Astrocyte (in vitro differentiated cells and primary cell): Measurements from ENCODE around the gene RETREG3. TPM values are rescaled to one million over a fixed set of nuclear protein-coding genes. Genes with fewer than 3 reads are reported as not detected.
"Not testable (repeated sequence)": the region's sequence is repeated elsewhere in the genome, so short reads cannot be mapped to it uniquely, and the experiment has no call there.

Experiments
- DNase-seq: peaks from one replicate; pipeline ENCODE4 v3.0.0-alpha.2; 2010; ENCODE audit warnings: low read depth
- FAIRE-seq: peaks from 2 replicates; lab custom pipeline; 2011; peaks lifted over from hg19 to GRCh38; lab: Jason Lieb, UNC
- H2AFZ ChIP-seq: 2 replicates; pipeline ENCODE4 v1.6.0; 2012; ENCODE audit warnings: low read depth, low read length, inconsistent platforms
- H3K27ac ChIP-seq: 2 replicates; pipeline ENCODE4 v1.5.1; 2011; ENCODE audit warnings: low read depth, low read length, inconsistent platforms
- H3K27me3 ChIP-seq: 2 replicates; pipeline ENCODE4 v1.6.0; 2011; ENCODE audit warnings: low read length, inconsistent platforms; ENCODE audit not compliant: insufficient read depth
- H3K36me3 ChIP-seq: 2 replicates; pipeline ENCODE4 v1.5.1; 2011; ENCODE audit warnings: low read length, inconsistent platforms; ENCODE audit not compliant: insufficient read depth
- H3K4me1 ChIP-seq: 2 replicates; pipeline ENCODE4 v1.5.1; 2011; ENCODE audit warnings: low read length, inconsistent platforms; ENCODE audit not compliant: insufficient read depth
- H3K4me2 ChIP-seq: 2 replicates; pipeline ENCODE4 v1.6.0; 2012; ENCODE audit warnings: low read length, inconsistent platforms
- H3K4me3 ChIP-seq: 2 replicates; pipeline ENCODE4 v1.5.1; 2011; ENCODE audit warnings: low read depth, mild to moderate bottlenecking, low read length, inconsistent platforms; ENCODE audit not compliant: insufficient read depth
- H3K79me2 ChIP-seq: 2 replicates; pipeline ENCODE4 v1.6.0; 2012; ENCODE audit warnings: mild to moderate bottlenecking, low read length, inconsistent platforms; ENCODE audit not compliant: insufficient read depth
- H3K9ac ChIP-seq: 2 replicates; pipeline ENCODE4 v1.6.0; 2012; ENCODE audit warnings: mild to moderate bottlenecking, low read length, inconsistent platforms
- H3K9me3 ChIP-seq: 2 replicates; pipeline ENCODE4 v1.5.1; 2012; ENCODE audit warnings: low read depth, mild to moderate bottlenecking, low read length, inconsistent platforms; ENCODE audit not compliant: insufficient read depth
- H4K20me1 ChIP-seq: 2 replicates; pipeline ENCODE4 v1.6.0; 2012; ENCODE audit warnings: low read length, inconsistent platforms; ENCODE audit not compliant: insufficient read depth
- H3K27ac Mint-ChIP-seq: one replicate; pipeline ENCODE4 v1.8.0; 2021; ENCODE audit warnings: mild to moderate bottlenecking, mixed read lengths; ENCODE audit not compliant: unreplicated experiment
- H3K27me3 Mint-ChIP-seq: one replicate; pipeline ENCODE4 v1.8.0; 2021; ENCODE audit warnings: low read depth, mixed read lengths; ENCODE audit not compliant: unreplicated experiment
- H3K36me3 Mint-ChIP-seq: one replicate; pipeline ENCODE4 v1.8.0; 2021; ENCODE audit warnings: low read depth, mixed read lengths; ENCODE audit not compliant: unreplicated experiment
- H3K4me1 Mint-ChIP-seq: one replicate; pipeline ENCODE4 v1.8.0; 2021; ENCODE audit warnings: low read depth, mixed read lengths; ENCODE audit not compliant: unreplicated experiment
- H3K4me3 Mint-ChIP-seq: one replicate; pipeline ENCODE4 v1.8.0; 2021; ENCODE audit warnings: mild to moderate bottlenecking, moderate library complexity, mixed read lengths; ENCODE audit not compliant: unreplicated experiment
- H3K9me3 Mint-ChIP-seq: one replicate; pipeline ENCODE4 v1.8.0; 2021; ENCODE audit warnings: mild to moderate bottlenecking, mixed read lengths; ENCODE audit not compliant: unreplicated experiment
- EZH2 ChIP-seq: IDR thresholded peaks from 2 replicates; pipeline ENCODE4 v1.6.1; 2012; ENCODE audit warnings: mild to moderate bottlenecking, low read length, inconsistent platforms; ENCODE audit not compliant: insufficient read depth
- total RNA-seq: library from RNA; stranded (reverse); gene quantifications from 2 replicates; pipeline ENCODE4 v1.2.1, GENCODE V29; 2021
- TF ChIP-seq, protein P1 (sequence below): IDR thresholded peaks from 2 replicates; pipeline ENCODE4 v1.5.1; 2011; ENCODE audit warnings: low read depth, mild to moderate bottlenecking, inconsistent platforms, low read length, moderate library complexity; ENCODE audit not compliant: insufficient read depth

RETREG3 gene
- total RNA-seq, 1 donor from 2014 or later = 54.3 TPM

DNA sequence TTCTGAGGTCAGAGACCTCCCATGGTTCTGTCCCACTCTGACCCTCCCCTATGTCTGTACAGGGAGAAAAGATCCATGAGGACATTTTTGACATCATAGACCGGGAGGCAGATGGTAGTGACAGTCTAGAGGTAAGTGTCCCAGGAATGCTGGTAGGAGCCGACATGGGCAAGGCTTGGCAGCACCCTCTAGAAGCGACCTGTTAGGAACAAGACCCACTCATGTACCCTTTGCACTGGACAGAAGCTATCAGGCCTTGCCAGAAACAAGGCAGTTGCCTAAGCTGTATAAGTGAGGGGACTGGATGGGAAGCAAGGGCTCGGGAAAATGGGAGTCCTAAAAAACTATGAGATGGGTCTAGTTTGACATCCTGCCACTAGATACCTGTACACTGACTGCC, 2.8 kb upstream of the RETREG3 start:
- Histone ChIP-seq H3K4me1 (peaks cover 10% of the 10 kb centered on the region), H3K36me3 (peaks cover 20% of the 10 kb centered on the region), H2AFZ (no peak overlapping the region), H4K20me1 (peaks cover 16% of the 10 kb centered on the region), H3K4me3 (no peak overlapping the region), H3K79me2 (peaks cover 29% of the 10 kb centered on the region), H3K9me3 (no peaks in the 10 kb centered on the region), H3K4me2 (no peak overlapping the region), H3K9ac (no peak overlapping the region), H3K27me3 (no peaks in the 10 kb centered on the region), H3K27ac (no peak overlapping the region)
- Mint-ChIP-seq H3K36me3 (peaks cover 22% of the 10 kb centered on the region), H3K4me1 (peaks cover 3% of the 10 kb centered on the region), H3K27ac (no peak overlapping the region), H3K4me3 (no peak overlapping the region), H3K9me3 (no peaks in the 10 kb centered on the region), H3K27me3 (no peaks in the 10 kb centered on the region)
- FAIRE-seq (no peak), DNase-seq (no peak)
- TF ChIP-seq EZH2 = no peak
- TF ChIP-seq, protein P1, sequence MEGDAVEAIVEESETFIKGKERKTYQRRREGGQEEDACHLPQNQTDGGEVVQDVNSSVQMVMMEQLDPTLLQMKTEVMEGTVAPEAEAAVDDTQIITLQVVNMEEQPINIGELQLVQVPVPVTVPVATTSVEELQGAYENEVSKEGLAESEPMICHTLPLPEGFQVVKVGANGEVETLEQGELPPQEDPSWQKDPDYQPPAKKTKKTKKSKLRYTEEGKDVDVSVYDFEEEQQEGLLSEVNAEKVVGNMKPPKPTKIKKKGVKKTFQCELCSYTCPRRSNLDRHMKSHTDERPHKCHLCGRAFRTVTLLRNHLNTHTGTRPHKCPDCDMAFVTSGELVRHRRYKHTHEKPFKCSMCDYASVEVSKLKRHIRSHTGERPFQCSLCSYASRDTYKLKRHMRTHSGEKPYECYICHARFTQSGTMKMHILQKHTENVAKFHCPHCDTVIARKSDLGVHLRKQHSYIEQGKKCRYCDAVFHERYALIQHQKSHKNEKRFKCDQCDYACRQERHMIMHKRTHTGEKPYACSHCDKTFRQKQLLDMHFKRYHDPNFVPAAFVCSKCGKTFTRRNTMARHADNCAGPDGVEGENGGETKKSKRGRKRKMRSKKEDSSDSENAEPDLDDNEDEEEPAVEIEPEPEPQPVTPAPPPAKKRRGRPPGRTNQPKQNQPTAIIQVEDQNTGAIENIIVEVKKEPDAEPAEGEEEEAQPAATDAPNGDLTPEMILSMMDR = no peak

DNA sequence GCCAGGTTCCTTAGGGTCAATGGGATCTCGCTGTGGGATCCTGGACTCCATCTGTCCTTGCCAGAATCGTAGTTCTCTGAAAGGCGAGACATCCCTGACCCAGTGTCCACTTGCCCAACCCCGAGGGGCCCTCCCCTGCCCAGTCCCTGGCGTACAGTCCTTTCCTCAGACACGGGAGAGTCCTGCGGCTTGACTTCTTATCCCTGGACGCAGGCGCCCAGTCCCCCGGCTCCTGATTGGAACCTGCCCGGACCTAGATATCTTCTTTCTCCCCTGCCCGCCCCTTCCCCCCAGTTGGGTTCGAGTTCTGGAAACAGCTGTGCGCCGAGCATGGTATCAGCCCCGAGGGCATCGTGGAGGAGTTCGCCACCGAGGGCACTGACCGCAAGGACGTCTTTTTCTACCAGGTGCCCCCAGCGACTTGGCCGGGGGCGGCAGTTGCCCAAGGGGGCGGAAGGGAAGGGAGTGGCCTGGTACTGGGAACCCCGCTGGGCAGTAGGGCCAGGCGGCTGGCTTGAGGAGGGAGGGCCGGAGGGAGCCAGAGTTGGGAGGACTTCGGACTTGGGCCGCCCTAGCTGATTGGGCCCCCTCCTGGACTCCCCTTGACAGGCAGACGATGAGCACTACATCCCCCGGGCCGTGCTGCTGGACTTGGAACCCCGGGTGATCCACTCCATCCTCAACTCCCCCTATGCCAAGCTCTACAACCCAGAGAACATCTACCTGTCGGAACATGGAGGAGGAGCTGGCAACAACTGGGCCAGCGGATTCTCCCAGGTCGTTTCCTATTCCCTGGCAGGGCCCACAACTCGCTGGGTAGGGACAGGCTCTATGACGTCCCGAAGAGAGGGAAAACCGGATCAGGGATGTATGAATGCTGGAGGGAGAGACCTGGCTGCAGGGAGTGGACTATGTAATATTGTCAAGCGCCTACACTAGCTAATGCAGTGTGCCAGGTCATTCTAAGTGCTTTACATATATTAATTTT, 934 bp upstream of the RETREG3 start:
- peak overlapping the region; percentile 87 for H3K4me3 ChIP-seq
- H3K9me3 ChIP-seq, H3K27me3 ChIP-seq, H3K27me3 Mint-ChIP-seq, H3K4me1 ChIP-seq, H3K4me1 Mint-ChIP-seq, H3K9me3 Mint-ChIP-seq, DNase-seq, H3K27ac Mint-ChIP-seq, FAIRE-seq: not testable (repeated sequence)
- peaks cover 28% of the 10 kb centered on the region for H4K20me1 ChIP-seq
- peak overlapping the region; percentile 61 for H3K27ac ChIP-seq
- peak overlapping the region; percentile 84 for H3K4me2 ChIP-seq
- peak overlapping the region; percentile 91 for H2AFZ ChIP-seq
- Mint-ChIP-seq H3K4me3 (peak overlapping the region; percentile 97), H3K36me3 (peaks cover 15% of the 10 kb centered on the region)
- H3K36me3 ChIP-seq = peaks cover 14% of the 10 kb centered on the region
- peaks cover 48% of the 10 kb centered on the region for H3K79me2 ChIP-seq
- H3K9ac ChIP-seq = peak overlapping the region; percentile 82

DNA sequence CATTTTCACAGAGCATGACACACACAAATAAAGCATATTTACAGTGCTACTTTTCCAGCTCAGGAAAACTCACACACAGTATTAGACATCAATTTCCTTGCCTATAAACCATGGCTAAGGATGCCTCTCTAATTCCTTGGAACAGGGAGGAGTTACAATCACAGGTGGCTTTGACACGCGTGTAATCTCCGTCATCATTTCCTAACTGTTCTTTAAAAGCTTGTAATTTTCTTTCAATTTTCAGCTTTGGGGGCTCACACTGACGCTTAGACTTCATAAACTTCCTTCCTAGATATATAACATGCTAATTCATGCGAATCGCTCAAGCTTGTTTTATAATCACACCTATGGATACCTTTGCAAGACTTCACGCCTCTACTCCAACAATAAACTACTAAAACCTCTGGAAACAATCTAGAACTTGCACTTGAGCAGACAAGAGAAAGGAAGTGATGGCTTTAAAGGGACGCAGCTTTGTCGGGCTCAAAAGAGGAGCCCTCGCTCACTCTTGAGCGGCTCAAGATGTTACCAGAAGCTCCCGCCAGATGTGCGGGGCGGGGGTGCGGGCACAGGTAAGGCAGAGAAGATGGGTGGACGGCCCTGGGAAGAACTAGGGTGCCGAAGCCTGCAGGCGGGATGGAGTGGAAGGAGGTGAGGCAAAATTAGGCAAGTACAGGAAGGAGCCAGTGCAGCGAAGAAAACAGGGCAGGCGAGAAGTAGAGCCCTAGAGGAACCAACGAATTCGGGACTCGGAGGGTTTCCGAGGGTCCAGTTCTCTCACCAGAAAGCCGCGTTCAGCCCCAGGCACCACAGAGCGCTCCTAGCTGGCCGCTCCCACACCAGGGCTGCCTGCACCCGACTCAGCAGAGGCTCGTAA, 631 bp downstream of the RETREG3 start:
- peak overlapping the region; percentile 92 for H3K9ac ChIP-seq
- H3K9me3 Mint-ChIP-seq = no peaks in the 10 kb centered on the region
- H3K4me2 ChIP-seq = peak overlapping the region; percentile 85
- H3K4me3 Mint-ChIP-seq = peak overlapping the region; percentile 97
- H3K9me3 ChIP-seq = no peaks in the 10 kb centered on the region
- FAIRE-seq (no peak), DNase-seq (no peak)
- H3K4me3 ChIP-seq = peak overlapping the region; percentile 87
- peaks cover 6% of the 10 kb centered on the region for H3K36me3 ChIP-seq
- H3K4me1 ChIP-seq = peaks cover 10% of the 10 kb centered on the region
- peaks cover 9% of the 10 kb centered on the region for H3K4me1 Mint-ChIP-seq
- peak overlapping the region; percentile 75 for H2AFZ ChIP-seq
- peaks cover 38% of the 10 kb centered on the region for H4K20me1 ChIP-seq
- H3K27ac Mint-ChIP-seq = peak overlapping the region; percentile 84
- H3K27me3 Mint-ChIP-seq = no peaks in the 10 kb centered on the region
- TF ChIP-seq EZH2 = no peak
- TF ChIP-seq, protein P1 = no peak
- peak overlapping the region; percentile 87 for H3K27ac ChIP-seq
- H3K36me3 Mint-ChIP-seq = peaks cover 5% of the 10 kb centered on the region
- peaks cover 61% of the 10 kb centered on the region for H3K79me2 ChIP-seq
- no peaks in the 10 kb centered on the region for H3K27me3 ChIP-seq
